Ovary (tissue), 9 donors: ENCODE data around the gene AAR2. TPM values are rescaled to one million over a fixed set of nuclear protein-coding genes. Genes with fewer than 3 reads are reported as not detected.

Experiments used
- DNase-seq, 5 donors: peaks; one replicate each; pipeline ENCODE4 v3.0.0-alpha.2; 2019 to 2020
- H3K27ac ChIP-seq, 2 donors: fragments of 200-600 bp; one replicate each; pipeline versions ENCODE4 v1.5.1 to v1.8.0; 2019 to 2022
- H3K27me3 ChIP-seq: fragments of 200-600 bp; one replicate; pipeline ENCODE4 v1.8.0; 2022
- H3K36me3 ChIP-seq: fragments of 200-600 bp; sonication (generic); one replicate; pipeline ENCODE4 v1.5.1; 2019
- H3K4me1 ChIP-seq: one replicate; pipeline ENCODE4 v1.8.1; 2013; ENCODE audit warnings: mild to moderate bottlenecking, moderate library complexity; ENCODE audit not compliant: insufficient read depth
- H3K4me3 ChIP-seq: fragments of 200-600 bp; sonication (generic); one replicate; pipeline ENCODE4 v1.5.1; 2017
- H3K9me3 ChIP-seq, 2 donors: fragments of 200-600 bp in 1 of 2; sonication (generic) in 1 of 2; one replicate each; pipeline versions ENCODE4 v1.5.1 to v1.8.1; 2013 to 2019; ENCODE audit warnings: mild to moderate bottlenecking in 1 of 2, moderate library complexity in 1 of 2
- CTCF ChIP-seq, 3 donors: fragments of 450-650 bp in 2 of 3; fragments of 200-600 bp in 1 of 3; IDR thresholded peaks; one replicate each; pipeline versions ENCODE4 v1.5.1 to v1.8.0; 2016 to 2022; ENCODE audit warnings: antibody characterized with exemption in 3 of 3, mild to moderate bottlenecking in 1 of 3
- EP300 ChIP-seq: sonication (generic); formaldehyde crosslinking; IDR thresholded peaks from one replicate; pipeline ENCODE4 v1.6.1; 2017; ENCODE audit warnings: antibody characterized with exemption
- POLR2A ChIP-seq: fragments of 450-650 bp; IDR thresholded peaks from one replicate; pipeline ENCODE4 v1.6.1; 2017; ENCODE audit warnings: antibody characterized with exemption, mild to moderate bottlenecking, moderate library complexity
- WGBS, 3 donors: extraction: QIAGEN DNeasy Blood & Tissue Kit in 1 of 3; methylation state at CpG; one replicate each; pipeline versions ENCODE4 v1.1.5 to v1.1.7; 2013 to 2017; 5-methylcytosine and 5-hydroxymethylcytosine counted together
- intact Hi-C, 4 donors: fragments of 100-400 bp; cut with DNase I; formaldehyde crosslinking; loops; one replicate each; pipeline versions ENCODE4 v1.11.0 to v1.15.1; 2022 to 2023
- polyA plus RNA-seq, 2 donors: library from polyadenylated mRNA; stranded (reverse); fragments of 200-250 nt in 1 of 2; fragments of 350-450 nt in 1 of 2; fragmentation: Illumina TruSeq in 1 of 2; extraction: RNeasy Lipid Tissue Mini Kit (QIAGEN cat#74804) in 1 of 2; gene quantifications; one replicate each; pipeline ENCODE4 v1.2.3, GENCODE V29; 2013 to 2014
- total RNA-seq, 7 donors: library from RNA; depleted of rRNA in 2 of 7; stranded (reverse); fragments of >200 nt in 2 of 7; fragmentation: NEBNext Ultra II Directional in 3 of 7; extraction: Animal tissue kit (Norgen Biotek cat#: 25700) in 3 of 7; gene quantifications; one replicate each; pipeline versions ENCODE4 v1.1.0 to v1.2.4, GENCODE V29; 2016 to 2023
- donor health status: DM: no; HTN: no; CAD: no; lungs with moderate emphysema.
- donor health status: DM: no; HTN: no; CAD: no.
- donor health status: Bipolar disorder and iron deficiency.
- donor health status: DM: yes; HTN: yes; CAD: no.
- donor health status: DM: no; HTN: no; CAD: no.
- donor health status: DM: yes; HTN: yes; CAD: no.

Gene AAR2
- total and polyA plus RNA-seq, 9 donors, result 19.7 to 40.2 (median 26.6) TPM

- H3K27me3 ChIP-seq, result no peaks in the 10 kb centered on the region
- intact Hi-C loops, result no loop called here
Measured at GRCh38 chr20:36273414-36274180, 37.3 kb downstream of the AAR2 start.

GRCh38 chr20:36274181-36274841 lies 38.0 kb downstream of the AAR2 start:
- Histone ChIP-seq H3K4me3 (no peak overlapping the region), H3K27me3 (no peaks in the 10 kb centered on the region), H3K9me3 (no peaks in the 10 kb centered on the region), H3K4me1 (no peaks in the 10 kb centered on the region), H3K36me3 (no peaks in the 10 kb centered on the region), H3K27ac (no peak overlapping the region)
- DNase-seq, result no peak
- intact Hi-C loops, result no loop called here
- 9 to 14% (median 10%) methylated on average over 20 of the region's 20 CpGs for WGBS, 3 donors
- no peak for TF ChIP-seq POLR2A
- no peak for TF ChIP-seq CTCF (IDR thresholded peaks at IDR 0.05)
- no peak for TF ChIP-seq EP300

More at GRCh38 chr20:36273414-36274180, 37.3 kb downstream of the AAR2 start:
- no peak overlapping the region for H3K4me3 ChIP-seq
- H3K4me1 ChIP-seq, result no peaks in the 10 kb centered on the region
- no peak overlapping the region for H3K27ac ChIP-seq
- H3K36me3 ChIP-seq, result no peaks in the 10 kb centered on the region
- TF ChIP-seq EP300 (no peak), CTCF (IDR thresholded peaks at IDR 0.05) (no peak), POLR2A (no peak)
- 45 to 58% (median 47%) methylated on average over 12 of the region's 12 CpGs for WGBS, 3 donors
- no peaks in the 10 kb centered on the region for H3K9me3 ChIP-seq
- no peak for DNase-seq

- H3K4me1 ChIP-seq, result no peaks in the 10 kb centered on the region
- H3K27ac ChIP-seq, result no peak overlapping the region
- intact Hi-C loops, result no loop called here
- no peaks in the 10 kb centered on the region for H3K27me3 ChIP-seq
- TF ChIP-seq EP300 (no peak), POLR2A (no peak), CTCF (IDR thresholded peaks at IDR 0.05) (no peak)
- no peaks in the 10 kb centered on the region for H3K36me3 ChIP-seq
- DNase-seq, result no peak
- 53 to 61% (median 57%) methylated on average over 5 of the region's 5 CpGs for WGBS, 3 donors
- H3K9me3 ChIP-seq, result no peaks in the 10 kb centered on the region
- no peak overlapping the region for H3K4me3 ChIP-seq
Measured at GRCh38 chr20:36275011-36275410, 38.7 kb downstream of the AAR2 start.

GRCh38 chr20:36275441-36276189 lies 39.3 kb downstream of the AAR2 start:
- 71 to 81% (median 79%) methylated on average over 12 of the region's 12 CpGs for WGBS, 3 donors
- Histone ChIP-seq H3K4me3 (no peak overlapping the region), H3K4me1 (no peaks in the 10 kb centered on the region), H3K27ac (no peak overlapping the region), H3K9me3 (no peaks in the 10 kb centered on the region), H3K36me3 (no peaks in the 10 kb centered on the region), H3K27me3 (no peaks in the 10 kb centered on the region)
- DNase-seq, result no peak
- TF ChIP-seq POLR2A, result no peak
- TF ChIP-seq EP300, result no peak
- TF ChIP-seq CTCF (IDR thresholded peaks at IDR 0.05), result no peak
- intact Hi-C loops, result no loop called here
